MM.1S (cell line): ENCODE results near the gene ADGRD1.

Source experiments
- DNase-seq: peaks from one replicate; pipeline ENCODE4 v3.0.0-alpha.2; 2015
- H2AFZ ChIP-seq: fragments of 300-600 bp; sonication (generic); 2 replicates; pipeline ENCODE4 v1.6.0; 2016; ENCODE audit warnings: antibody characterized with exemption, low read length
- H3F3A ChIP-seq: fragments of 300-600 bp; sonication (generic); 2 replicates; pipeline ENCODE4 v1.6.1; 2016; ENCODE audit warnings: mild to moderate bottlenecking, antibody characterized with exemption, low read length, moderate library complexity, mixed read lengths; ENCODE audit not compliant: insufficient read depth
- H3K27ac ChIP-seq: fragments of 300-600 bp; sonication (generic); 2 replicates; pipeline ENCODE4 v1.5.1; 2016; ENCODE audit warnings: mild to moderate bottlenecking, low read length
- H3K27me3 ChIP-seq: fragments of 300-600 bp; sonication (generic); replicated peaks from 2 replicates; pipeline ENCODE4 v1.6.0; 2016; ENCODE audit warnings: low read length; ENCODE audit not compliant: insufficient read depth
- H3K36me3 ChIP-seq: fragments of 300-600 bp; sonication (generic); replicated peaks from 2 replicates; pipeline ENCODE4 v1.6.1; 2016; ENCODE audit warnings: mild to moderate bottlenecking, low read length, mixed read lengths; ENCODE audit not compliant: insufficient read depth
- H3K4me1 ChIP-seq: fragments of 300-600 bp; sonication (generic); 2 replicates; pipeline ENCODE4 v1.6.1; 2016; ENCODE audit warnings: low read length, mixed read lengths
- H3K4me2 ChIP-seq: fragments of 300-600 bp; sonication (generic); 2 replicates; pipeline ENCODE4 v1.6.0; 2016; ENCODE audit warnings: low read depth, low read length
- H3K4me3 ChIP-seq: fragments of 300-600 bp; sonication (generic); 2 replicates; pipeline ENCODE4 v1.5.1; 2016; ENCODE audit warnings: low read length, mixed read lengths
- H3K79me2 ChIP-seq: fragments of 300-600 bp; sonication (generic); 2 replicates; pipeline ENCODE4 v1.6.1; 2016; ENCODE audit warnings: mixed run types, low read length, mixed read lengths
- H3K9ac ChIP-seq: fragments of 300-600 bp; sonication (generic); 2 replicates; pipeline ENCODE4 v1.6.1; 2016; ENCODE audit warnings: low read length, mixed read lengths
- H3K9me2 ChIP-seq: fragments of 300-600 bp; sonication (generic); replicated peaks from 2 replicates; pipeline ENCODE4 v1.6.1; 2016; ENCODE audit warnings: mild to moderate bottlenecking, low read length, mixed read lengths; ENCODE audit not compliant: insufficient read depth
- H3K9me3 ChIP-seq: fragments of 300-600 bp; sonication (generic); replicated peaks from 2 replicates; pipeline ENCODE4 v1.6.1; 2016; ENCODE audit warnings: mild to moderate bottlenecking, low read length, mixed read lengths; ENCODE audit not compliant: insufficient read depth
- H4K20me1 ChIP-seq: fragments of 300-600 bp; sonication (generic); 2 replicates; pipeline ENCODE4 v1.6.1; 2016; ENCODE audit warnings: mild to moderate bottlenecking, low read length, moderate library complexity, mixed read lengths; ENCODE audit not compliant: insufficient read depth
- EZH2 ChIP-seq: fragments of 300-600 bp; sonication (generic); optimal IDR thresholded peaks from 2 replicates; pipeline ENCODE3; 2017; ENCODE audit warnings: low read depth, mild to moderate bottlenecking, antibody characterized with exemption, low read length, mixed read lengths
- EZH2phosphoT487 ChIP-seq: fragments of 300-600 bp; sonication (generic); IDR thresholded peaks from 2 replicates; pipeline ENCODE4 v1.6.1; 2018; ENCODE audit warnings: antibody characterized with exemption, low read length
- TF ChIP-seq, protein P1 (sequence below): fragments of 300-600 bp; sonication (generic); IDR thresholded peaks from 2 replicates; pipeline ENCODE4 v1.5.1; 2016; ENCODE audit warnings: antibody characterized with exemption, low read length, mixed read lengths

Gene ADGRD1

DNA sequence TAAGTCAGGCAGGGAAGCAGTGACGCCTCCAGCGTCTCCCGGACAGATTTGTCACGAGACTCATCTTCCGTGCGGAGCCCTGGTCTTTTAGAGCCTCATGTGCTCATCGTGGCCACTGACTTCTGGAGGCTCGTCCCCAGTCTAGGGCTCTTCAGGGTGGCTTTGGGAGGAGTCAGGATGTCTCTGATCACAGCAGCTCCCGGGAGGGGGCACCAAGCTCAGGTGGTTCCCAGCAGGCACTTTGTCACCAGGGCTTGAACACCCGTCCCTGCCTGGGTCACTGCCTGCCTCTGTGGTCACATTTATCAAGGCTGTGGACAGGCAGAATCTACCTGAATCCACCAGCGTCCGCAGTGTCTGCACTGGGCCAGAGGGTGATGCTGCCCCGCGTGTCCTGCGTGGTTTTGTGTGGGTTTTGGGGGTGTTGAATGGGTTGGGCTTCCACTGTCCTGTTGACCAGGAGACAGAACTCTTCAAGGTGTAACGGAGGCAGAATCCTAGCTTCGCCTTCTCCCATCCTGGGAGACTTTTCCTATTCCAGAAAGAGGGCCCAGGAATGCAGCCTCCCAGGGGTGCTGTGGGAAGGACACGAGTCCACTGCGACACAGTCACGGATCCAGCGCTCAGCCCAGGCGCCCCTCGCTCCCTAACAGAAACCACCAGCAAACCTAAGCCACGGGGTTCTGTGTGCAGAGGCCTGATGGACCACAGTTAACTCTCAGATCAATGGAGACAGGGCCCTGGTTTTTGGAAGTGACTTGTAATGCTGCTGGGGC is 132.3 kb downstream of the ADGRD1 start:
- no peaks in the 10 kb centered on the region; the same call in 1 of the 2 replicates for H3K27me3 ChIP-seq
- no peaks in the 10 kb centered on the region for H3K4me1 ChIP-seq
- H3K36me3 ChIP-seq = no peaks in the 10 kb centered on the region
- no peak overlapping the region for H3K9ac ChIP-seq
- no peaks in the 10 kb centered on the region for H3F3A ChIP-seq
- H3K79me2 ChIP-seq = no peaks in the 10 kb centered on the region
- no peak for DNase-seq
- TF ChIP-seq, protein P1, sequence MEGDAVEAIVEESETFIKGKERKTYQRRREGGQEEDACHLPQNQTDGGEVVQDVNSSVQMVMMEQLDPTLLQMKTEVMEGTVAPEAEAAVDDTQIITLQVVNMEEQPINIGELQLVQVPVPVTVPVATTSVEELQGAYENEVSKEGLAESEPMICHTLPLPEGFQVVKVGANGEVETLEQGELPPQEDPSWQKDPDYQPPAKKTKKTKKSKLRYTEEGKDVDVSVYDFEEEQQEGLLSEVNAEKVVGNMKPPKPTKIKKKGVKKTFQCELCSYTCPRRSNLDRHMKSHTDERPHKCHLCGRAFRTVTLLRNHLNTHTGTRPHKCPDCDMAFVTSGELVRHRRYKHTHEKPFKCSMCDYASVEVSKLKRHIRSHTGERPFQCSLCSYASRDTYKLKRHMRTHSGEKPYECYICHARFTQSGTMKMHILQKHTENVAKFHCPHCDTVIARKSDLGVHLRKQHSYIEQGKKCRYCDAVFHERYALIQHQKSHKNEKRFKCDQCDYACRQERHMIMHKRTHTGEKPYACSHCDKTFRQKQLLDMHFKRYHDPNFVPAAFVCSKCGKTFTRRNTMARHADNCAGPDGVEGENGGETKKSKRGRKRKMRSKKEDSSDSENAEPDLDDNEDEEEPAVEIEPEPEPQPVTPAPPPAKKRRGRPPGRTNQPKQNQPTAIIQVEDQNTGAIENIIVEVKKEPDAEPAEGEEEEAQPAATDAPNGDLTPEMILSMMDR = no peak
- TF ChIP-seq EZH2 (no peak), EZH2phosphoT487 (no peak)
- H3K9me2 ChIP-seq = no peaks in the 10 kb centered on the region
- H3K4me3 ChIP-seq = no peak overlapping the region
- no peak overlapping the region for H3K27ac ChIP-seq
- no peak overlapping the region for H2AFZ ChIP-seq
- H3K4me2 ChIP-seq = no peak overlapping the region
- no peaks in the 10 kb centered on the region for H4K20me1 ChIP-seq
- no peaks in the 10 kb centered on the region for H3K9me3 ChIP-seq

DNA sequence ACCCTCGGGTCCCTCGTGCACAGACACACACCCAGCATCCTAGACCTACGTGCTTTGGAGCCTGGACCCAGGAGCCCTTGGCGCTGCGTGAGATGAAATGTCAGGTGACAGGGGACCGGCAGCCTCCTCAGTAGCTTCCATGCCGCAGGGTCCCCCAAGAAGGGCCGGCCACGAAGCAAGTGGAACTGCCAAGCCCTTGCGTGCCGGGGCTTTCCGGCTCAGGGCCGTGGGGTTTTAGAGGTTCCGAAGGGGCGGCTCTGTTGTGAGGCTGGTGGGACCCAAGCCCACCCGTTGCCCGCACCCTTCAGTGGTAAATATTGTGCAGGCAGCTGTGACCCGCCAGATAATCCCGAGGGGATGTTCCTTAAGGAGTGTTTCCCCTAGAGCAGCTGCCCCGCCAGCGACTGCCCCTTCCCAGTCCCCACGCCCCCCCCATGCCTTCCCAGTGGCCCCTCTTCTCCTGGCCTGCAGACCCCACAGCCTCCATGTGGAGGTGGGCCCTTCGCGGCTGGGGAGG is 133.7 kb downstream of the ADGRD1 start:
- Histone ChIP-seq H4K20me1 (no peaks in the 10 kb centered on the region), H3K4me2 (no peak overlapping the region), H3K36me3 (no peaks in the 10 kb centered on the region), H3K79me2 (no peaks in the 10 kb centered on the region), H3F3A (no peaks in the 10 kb centered on the region), H3K27me3 (no peaks in the 10 kb centered on the region), H3K9me2 (no peaks in the 10 kb centered on the region), H3K4me1 (no peaks in the 10 kb centered on the region), H3K4me3 (no peak overlapping the region), H3K27ac (no peak overlapping the region), H3K9ac (no peak overlapping the region), H3K9me3 (no peaks in the 10 kb centered on the region), H2AFZ (no peak overlapping the region)
- no peak for DNase-seq
- TF ChIP-seq EZH2 (no peak), EZH2phosphoT487 (no peak)
- TF ChIP-seq, protein P1 = no peak

DNA sequence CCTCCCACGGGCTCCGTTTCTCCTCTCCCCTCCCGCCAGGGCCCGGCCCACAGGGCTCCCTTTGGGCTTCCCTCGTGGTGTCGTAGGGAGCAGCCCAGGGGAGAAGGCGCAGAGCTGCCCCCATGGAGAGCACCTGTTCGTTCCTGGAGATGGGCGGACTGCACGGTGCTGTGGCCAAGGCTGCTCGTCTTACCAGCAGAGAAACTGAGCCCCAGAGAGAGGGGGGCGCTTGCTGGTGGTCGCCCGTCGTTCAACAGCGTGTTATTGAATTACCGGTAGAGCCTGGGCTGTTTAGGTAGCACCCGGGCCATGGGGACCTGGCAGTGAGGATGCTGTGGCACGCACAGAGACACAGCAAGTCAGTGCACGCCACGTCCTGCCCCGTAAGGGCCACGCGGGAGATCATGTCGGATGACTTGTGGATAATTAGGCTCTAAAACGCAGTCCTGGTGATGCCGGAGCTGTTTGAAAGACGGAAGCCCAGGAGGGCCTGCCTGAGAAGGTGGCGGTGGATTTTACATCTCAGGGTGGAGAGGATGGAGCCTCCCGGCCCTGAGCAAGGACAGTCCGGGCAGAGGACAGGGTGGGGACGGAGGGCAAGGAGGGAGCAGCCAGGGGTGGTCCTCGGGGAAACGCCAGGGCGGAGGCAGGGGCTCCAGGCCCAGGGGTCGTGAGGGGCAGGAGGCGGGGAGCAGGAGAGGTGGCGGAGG is 134.4 kb downstream of the ADGRD1 start:
- H4K20me1 ChIP-seq = no peaks in the 10 kb centered on the region
- no peak overlapping the region for H3K9ac ChIP-seq
- H3K27me3 ChIP-seq = no peaks in the 10 kb centered on the region
- H3K9me3 ChIP-seq = no peaks in the 10 kb centered on the region
- H3K79me2 ChIP-seq = no peaks in the 10 kb centered on the region
- no peaks in the 10 kb centered on the region for H3K4me1 ChIP-seq
- no peak for DNase-seq
- no peaks in the 10 kb centered on the region for H3K9me2 ChIP-seq
- H3K4me2 ChIP-seq = no peak overlapping the region
- no peak overlapping the region for H2AFZ ChIP-seq
- H3K36me3 ChIP-seq = no peaks in the 10 kb centered on the region
- H3K4me3 ChIP-seq = no peak overlapping the region
- no peaks in the 10 kb centered on the region for H3F3A ChIP-seq
- H3K27ac ChIP-seq = no peak overlapping the region
- TF ChIP-seq, protein P1 = no peak
- TF ChIP-seq EZH2 = no peak
- TF ChIP-seq EZH2phosphoT487 = no peak
